ENCODE measurements around the gene KREMEN2. TPM values are rescaled to one million over a fixed set of nuclear protein-coding genes. Genes with fewer than 3 reads are reported as not detected.

KREMEN2 gene
- total and polyA plus RNA-seq, 2 of the 8 experiments (the other 6 are each of a cell fraction or from before 2014, with no cell fraction given) = 6.6 to 7.0 TPM

DNA sequence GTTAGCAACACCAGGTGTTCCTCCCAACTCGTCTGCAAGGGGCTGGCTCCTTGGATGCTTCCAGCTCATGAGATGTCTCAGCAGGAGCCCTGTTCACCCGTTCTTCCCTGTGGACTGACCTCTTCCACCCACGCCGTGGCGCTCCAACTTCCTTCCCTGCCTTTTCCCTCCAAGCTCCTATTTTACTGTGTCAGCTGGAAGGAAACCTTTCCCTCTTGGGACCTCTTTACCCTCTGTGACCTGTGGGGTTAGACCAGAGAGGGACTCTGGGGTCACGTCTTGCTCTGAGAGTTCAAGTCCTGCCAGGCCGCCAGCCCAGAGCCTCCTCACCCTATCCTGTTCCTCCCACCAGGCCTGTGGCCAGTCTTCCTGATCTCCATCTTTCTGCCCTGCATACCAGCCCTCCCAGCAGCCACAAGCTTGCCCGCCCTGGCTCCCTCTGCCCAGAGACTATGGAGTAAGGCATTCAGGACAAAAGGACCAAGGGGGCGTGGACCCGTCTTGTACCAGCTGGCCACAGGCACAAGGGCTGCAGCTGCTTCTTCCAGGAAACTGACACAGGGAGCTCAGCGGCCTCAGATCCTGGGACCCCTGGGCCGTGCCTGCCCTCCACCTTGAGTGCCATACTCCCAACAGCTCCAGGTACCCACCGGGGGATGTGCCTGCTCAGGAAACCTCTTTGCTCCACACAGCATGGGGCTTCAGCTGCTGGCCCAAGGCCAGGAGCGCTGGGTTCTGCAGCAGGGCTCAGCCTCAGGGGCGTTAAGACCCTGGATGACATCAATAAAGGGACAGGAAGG is 8.1 kb downstream of the KREMEN2 start:
- ChIA-PET CTCF (ENCODE audit: partially characterized antibody) (interaction anchor here (0.8 to 2.8 kb wide), 15 partner anchors 9 to 115 kb away, joined by 3 to 19 read pairs (median 4); partner anchors contain the start of genes CLDN6, KREMEN2 and PKMYT1), POLR2A (ENCODE audit: partially characterized antibody) (interaction anchor here (1.1 to 25.4 kb wide), 11 partner anchors 8 to 66 kb away, joined by 3 to 455 read pairs (median 6); partner anchors contain the start of genes CLDN6, HCFC1R1, KREMEN2 and PKMYT1)
- peaks cover 26 to 29% of the 10 kb centered on the region in 2 experiments for H4K20me1 ChIP-seq (replicated peaks in 1 of 2; ENCODE audit: control insufficient read depth in 1 of 2, insufficient read depth in 2 of 2, low read length in 2 of 2)
- H4K5ac ChIP-seq (ENCODE audit: insufficient read length, low read depth, low read length) = no peak overlapping the region
- no peak overlapping the region for H3K4ac ChIP-seq (replicated peaks; ENCODE audit: insufficient read length, low read depth, low read length)
- H3K23ac ChIP-seq (ENCODE audit: insufficient read length) = no peak overlapping the region
- H3K27ac ChIP-seq (ENCODE audit: low read depth, low read length) = no peak overlapping the region
- peaks cover 16% of the 10 kb centered on the region for H3K79me1 ChIP-seq (ENCODE audit: low read depth, low read length)
- H3K4me2 ChIP-seq (ENCODE audit: insufficient read depth in 1 of 2, low read depth in 2 of 2, low read length in 2 of 2) = no peak overlapping the region
- no peak overlapping the region for H2BK5ac ChIP-seq (ENCODE audit: low read depth, low read length)
- H2BK15ac ChIP-seq (ENCODE audit: low read length) = no peak overlapping the region
- H4K91ac ChIP-seq (replicated peaks; ENCODE audit: insufficient read length, low read length) = no peak overlapping the region
- DNase-seq (ENCODE audit: low read depth in 1 of 2, low spot score in 2 of 2) = no peak
- H2BK12ac ChIP-seq (ENCODE audit: low read depth, low read length) = no peak overlapping the region
- no peak for FAIRE-seq
- peaks cover 9% of the 10 kb centered on the region for H3K23me2 ChIP-seq (ENCODE audit: low read depth, low read length)
- no peaks in the 10 kb centered on the region for H3K9me3 ChIP-seq (ENCODE audit: insufficient read depth in 2 of 2, low read depth in 1 of 2, low read length in 1 of 2)
- no peak overlapping the region for H2BK20ac ChIP-seq (ENCODE audit: low read length)
- H4K8ac ChIP-seq (ENCODE audit: extremely low read depth, insufficient read depth, low read length) = no peak overlapping the region
- 91% methylated on average over 15 of the region's 15 CpGs; no CpG with 5 or more reads in 1 of the 2 experiments for WGBS, 2 experiments (ENCODE audit: extremely low coverage in 1 of 2, insufficient coverage in 1 of 2, insufficient read length in 1 of 2, insufficient replicate concordance in 2 of 2, low coverage in 1 of 2, low lambda C conversion rate in 2 of 2, missing lambda C conversion rate in 1 of 2)
- TF ChIP-seq ASH2L (IDR thresholded peaks at IDR 0.05; ENCODE audit: low read length) (no peak), SP2 (IDR thresholded peaks at IDR 0.05; ENCODE audit: low read length) (no peak), NRF1 (IDR thresholded peaks at IDR 0.05; ENCODE audit: low read depth, low read length) (no peak), SAP30 (IDR thresholded peaks at IDR 0.05; ENCODE audit: insufficient read depth, insufficient replicate concordance, low read length) (no peak), RBBP5 (IDR thresholded peaks at IDR 0.05; ENCODE audit: borderline replicate concordance, low read depth, low read length) (no peak), CHD1 (IDR thresholded peaks at IDR 0.05; ENCODE audit: low read depth, low read length) (no peak), POLR2A (IDR thresholded peaks at IDR 0.05; ENCODE audit: control extremely low read depth in 1 of 2, low read depth in 2 of 2, low read length in 2 of 2) (peak in 1 of 2 experiments; percentile 21; a peak in 1 of 3 replicates), POLR2AphosphoS5 (IDR thresholded peaks at IDR 0.05; ENCODE audit: low read depth, low read length) (peak; percentile 17; the same call in 1 of the 2 replicates)
- H3K4me3 ChIP-seq (ENCODE audit: extremely low read depth in 1 of 4, insufficient read depth in 2 of 4, low read depth in 3 of 4, low read length in 4 of 4) = no peak overlapping the region
- peaks cover 20 to 46% (median 31%) of the 10 kb centered on the region in 4 experiments for H3K36me3 ChIP-seq (ENCODE audit: control insufficient read depth in 2 of 4, insufficient read depth in 4 of 4, low read length in 3 of 4)
- H2AFZ ChIP-seq (ENCODE audit: low read length) = no peak overlapping the region
- no peak overlapping the region for H2BK120ac ChIP-seq (replicated peaks; ENCODE audit: low read depth, low read length)
- no peak overlapping the region for H3K56ac ChIP-seq (replicated peaks; ENCODE audit: insufficient read length, low read depth, low read length)
- H3K27me3 ChIP-seq (replicated peaks in 1 of 4; ENCODE audit: control insufficient read depth in 3 of 4, extremely low read depth in 1 of 4, insufficient read depth in 3 of 4, low read length in 3 of 4) = peaks cover 8 to 16% (median 13%) of the 10 kb centered on the region in 4 experiments; a peak in 6 of 7 replicates
- H3K9ac ChIP-seq (replicated peaks in 1 of 4; ENCODE audit: extremely low read depth in 1 of 4, low read depth in 3 of 4, low read length in 3 of 4) = no peak overlapping the region
- H2AK5ac ChIP-seq (ENCODE audit: low read depth, low read length) = no peak overlapping the region
- peaks cover 0 to 2% of the 10 kb centered on the region in 2 experiments; a peak in 1 of 4 replicates for H3K79me2 ChIP-seq (ENCODE audit: control insufficient read depth in 1 of 2, insufficient read depth in 2 of 2, low read length in 2 of 2)
- no peak overlapping the region for H3K14ac ChIP-seq (ENCODE audit: insufficient read length)
- peaks cover 0 to 21% (median 13%) of the 10 kb centered on the region in 4 experiments; a peak in 6 of 7 replicates for H3K4me1 ChIP-seq (replicated peaks in 1 of 4; ENCODE audit: control insufficient read depth in 3 of 4, insufficient read depth in 4 of 4, low read length in 3 of 4)
- no peak overlapping the region for H3K18ac ChIP-seq (ENCODE audit: extremely low read depth, low read length)
